Left forelimb (tissue), 1 donor: ENCODE measurements around the gene MKLN1.
"Not testable (repeated sequence)": the region's sequence is repeated elsewhere in the genome, so short reads cannot be mapped to it uniquely, and the experiment has no call there.

Experiments used
- DNase-seq: peaks from one replicate; pipeline ENCODE4 v3.0.0-alpha.2; 2018; ENCODE audit warnings: low spot score

Gene MKLN1

DNA sequence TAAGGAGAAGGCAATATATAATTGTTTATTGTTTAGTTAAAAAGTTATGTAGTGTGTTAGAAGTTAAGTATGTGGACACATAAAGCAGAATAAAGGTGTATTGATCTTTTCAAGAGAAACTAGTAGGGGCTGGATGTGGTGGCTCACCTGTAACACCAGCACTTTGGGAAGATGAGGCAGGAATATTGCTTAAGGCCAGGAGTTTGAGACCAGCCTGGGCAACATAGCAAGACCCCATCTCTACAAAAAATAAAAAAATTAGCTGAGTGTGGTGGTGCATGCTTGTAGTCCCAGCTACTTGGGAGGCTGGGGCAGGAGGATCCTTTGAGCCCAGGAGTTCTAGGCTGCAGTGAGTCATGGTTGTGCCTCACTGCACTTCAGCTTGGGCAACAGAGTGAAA is 135.0 kb downstream of the MKLN1 start:
- not testable (repeated sequence) for DNase-seq

DNA sequence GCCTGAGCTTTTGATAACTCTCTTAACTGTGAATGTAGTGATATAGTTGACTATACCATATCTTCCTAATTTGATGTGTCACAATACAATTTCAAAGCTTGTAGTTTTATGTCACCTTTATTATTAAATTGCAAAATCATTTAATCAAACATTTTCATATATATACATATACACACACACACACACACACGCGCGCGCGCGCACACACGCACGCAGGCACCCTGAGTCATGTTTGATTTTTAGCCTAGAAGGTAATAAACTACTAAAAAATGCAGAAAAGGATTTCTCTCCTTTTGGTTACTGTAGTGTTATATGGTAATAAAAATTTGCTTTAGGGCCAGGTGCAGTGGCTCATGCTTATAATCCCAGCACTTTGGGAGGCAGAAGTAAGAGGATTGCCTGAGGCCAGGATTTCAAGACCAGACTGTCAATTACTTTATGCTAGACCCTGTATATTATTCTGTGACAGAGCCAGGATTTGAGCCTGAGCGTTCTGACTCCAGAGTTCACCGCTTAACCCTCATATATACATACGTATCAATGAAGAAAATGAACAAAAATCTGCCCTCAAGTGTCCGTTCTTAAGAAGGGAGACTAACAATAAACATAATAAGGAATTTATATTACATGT is 139.2 kb downstream of the MKLN1 start:
- DNase-seq = no peak

DNA sequence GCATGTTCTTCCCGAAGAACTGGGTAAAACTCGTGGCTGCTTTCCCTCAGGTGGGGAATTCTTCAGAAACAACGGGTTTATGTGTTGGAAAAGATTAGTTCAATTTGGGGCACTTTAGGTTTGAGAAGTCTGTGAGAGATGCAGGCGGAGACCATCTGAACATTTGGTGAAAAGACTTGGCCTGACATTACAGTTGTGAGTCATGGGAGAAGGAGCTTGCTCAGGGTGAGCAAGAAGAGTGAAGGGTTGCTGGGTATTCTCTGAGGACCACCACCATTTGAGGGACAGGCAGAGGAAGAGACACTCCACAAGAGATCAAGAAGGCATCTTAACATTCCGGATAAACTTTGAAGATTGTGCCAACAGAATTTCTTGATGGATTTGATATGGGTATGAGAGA is 140.1 kb downstream of the MKLN1 start:
- DNase-seq = no peak

DNA sequence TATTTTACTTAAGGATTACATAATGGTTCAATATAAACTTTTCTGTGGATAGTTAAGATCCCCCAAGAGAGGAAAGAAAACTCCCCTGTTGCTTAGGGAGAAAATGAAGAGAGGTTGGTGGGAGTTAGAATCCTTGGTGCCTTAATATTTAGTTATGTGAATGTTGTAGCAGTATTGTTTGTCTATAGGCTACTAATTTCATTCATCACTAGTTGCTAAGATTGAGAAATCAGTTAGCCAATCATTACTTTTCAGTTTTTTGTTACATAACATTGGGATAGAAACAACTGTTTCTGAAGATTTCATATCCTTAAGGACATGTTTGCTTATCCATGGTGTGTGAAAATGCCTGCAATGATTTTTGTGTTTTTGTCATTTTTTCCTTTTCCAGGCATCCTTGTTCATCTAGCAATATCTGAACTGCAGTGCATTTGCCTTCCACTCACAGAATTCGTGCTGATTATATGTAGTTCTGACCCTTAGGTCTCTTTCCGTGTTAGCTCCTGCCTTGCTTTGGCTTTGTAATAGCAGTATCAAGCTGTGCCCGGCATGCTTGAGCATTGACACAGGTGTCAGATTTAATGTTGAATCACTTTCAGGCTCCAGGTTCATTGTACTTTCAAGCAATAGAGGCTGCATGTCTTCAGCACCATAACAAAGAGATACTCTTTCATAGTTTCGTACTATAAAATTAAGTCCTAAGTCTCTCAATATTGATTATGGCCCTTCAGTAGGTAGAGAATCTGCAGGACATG is 143.8 kb downstream of the MKLN1 start:
- no peak for DNase-seq

DNA sequence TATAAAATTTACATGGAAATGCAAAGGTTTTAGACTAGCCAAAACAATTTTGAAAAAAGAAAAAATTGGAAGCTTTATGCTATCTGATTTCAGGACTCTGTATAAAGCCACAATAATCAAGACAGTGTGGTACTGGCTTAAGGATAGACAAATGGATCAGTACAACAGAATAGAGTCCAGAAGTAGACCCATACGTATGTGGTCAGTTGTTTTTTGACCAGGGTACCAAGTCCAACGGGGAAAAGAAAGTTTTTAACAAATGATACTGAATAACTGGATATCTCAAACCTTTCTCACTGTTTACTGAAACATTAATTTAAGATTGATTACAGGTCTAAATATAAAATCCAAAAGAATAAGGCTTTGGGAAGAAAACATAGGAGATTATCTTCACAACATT is 149.1 kb downstream of the MKLN1 start:
- DNase-seq = no peak

DNA sequence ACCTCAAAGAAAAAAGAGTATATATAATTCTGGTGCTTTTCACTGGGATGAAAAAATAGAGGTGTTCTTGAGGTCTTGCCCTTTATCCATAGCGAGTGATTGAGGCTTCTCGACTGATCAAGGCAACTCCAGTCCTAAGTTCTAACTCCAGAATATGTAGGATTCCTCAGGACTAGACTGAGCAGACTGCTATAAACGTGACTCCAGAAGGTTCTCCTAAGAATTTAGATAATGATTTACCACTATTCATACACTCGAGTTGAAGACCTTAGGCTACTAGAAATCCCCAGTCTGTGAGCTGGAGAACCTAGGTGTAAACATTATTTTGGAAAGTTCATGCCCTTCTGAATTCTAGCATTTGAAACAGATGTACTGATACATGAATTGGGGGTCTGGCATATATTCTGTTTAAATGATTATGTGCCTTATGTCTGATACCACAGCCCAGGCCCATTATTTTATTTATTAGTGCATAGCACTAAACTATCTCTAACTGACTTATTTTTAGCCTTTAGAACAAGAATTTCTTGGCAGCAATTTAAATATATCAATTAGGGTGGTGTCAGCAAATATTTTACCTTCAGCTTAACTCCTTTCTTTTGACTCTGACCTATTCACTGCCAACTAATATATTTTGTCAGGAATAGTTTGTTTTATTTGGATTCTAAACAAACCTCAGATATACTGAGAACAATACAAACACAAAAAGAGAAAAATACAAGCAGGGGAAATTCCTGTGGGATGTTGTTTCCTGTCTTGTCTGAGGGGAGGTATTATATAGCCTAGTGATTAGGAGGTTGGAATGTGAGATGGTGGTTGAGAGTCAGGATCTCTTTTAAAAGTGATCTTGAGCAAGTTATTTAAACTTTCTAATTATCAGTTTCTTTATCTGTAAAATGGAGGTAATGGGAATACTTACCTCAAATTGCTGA is 153.0 kb downstream of the MKLN1 start:
- DNase-seq = no peak

DNA sequence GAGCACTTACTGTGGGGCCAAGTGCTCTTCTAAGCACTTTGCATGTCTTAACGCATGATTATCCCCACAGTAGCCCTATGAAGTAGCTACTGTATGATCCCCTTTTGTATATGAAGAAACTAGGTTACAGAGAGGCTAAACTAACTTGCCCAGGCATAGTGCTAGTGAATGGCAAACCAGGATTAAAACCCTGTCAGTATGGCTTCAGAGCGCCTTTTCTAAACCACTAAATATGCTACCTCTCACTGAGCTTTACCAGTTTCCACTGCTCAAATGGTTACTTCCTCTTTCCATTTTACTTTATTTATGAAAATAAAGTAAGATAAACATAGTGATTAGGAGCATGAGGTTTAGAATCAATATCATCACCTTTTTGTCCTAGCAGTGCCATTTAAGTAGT is 155.1 kb downstream of the MKLN1 start:
- no peak for DNase-seq

DNA sequence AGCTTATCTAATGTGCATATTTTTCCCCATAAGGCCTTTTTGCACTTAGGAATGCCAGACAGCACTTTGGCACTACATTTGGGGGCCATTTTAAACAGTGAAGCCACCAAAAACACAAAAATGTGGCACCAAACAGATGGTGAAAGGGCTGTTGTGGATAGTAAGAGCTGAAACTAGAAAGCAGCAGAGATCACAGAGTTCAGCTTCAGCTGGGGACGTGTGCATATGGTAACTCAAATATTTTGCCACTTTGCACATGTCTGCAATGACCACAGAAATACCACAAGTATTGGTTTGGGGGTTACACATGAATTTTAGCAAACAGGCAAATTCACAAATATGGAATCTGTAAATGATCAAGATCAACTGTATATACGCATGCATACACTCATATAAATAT is 155.9 kb downstream of the MKLN1 start:
- DNase-seq = no peak

DNA sequence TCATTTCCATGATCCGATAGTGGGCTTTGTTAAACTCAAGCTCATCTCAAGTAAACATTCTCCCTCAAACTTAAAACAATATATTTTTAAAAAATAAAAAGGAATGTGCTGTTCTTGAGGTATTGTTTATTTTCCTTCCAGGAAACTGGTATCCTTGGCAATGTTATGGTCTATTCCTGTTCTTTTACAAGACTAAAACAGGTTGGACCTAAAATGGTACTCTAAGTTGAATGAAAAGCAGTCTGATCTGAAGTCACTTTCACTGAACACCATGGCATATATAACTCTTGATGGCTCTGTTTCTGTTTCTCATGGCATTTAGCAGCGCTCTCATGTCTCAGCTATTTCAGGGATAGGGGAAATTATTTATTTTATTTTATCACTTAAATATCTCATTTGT is 158.7 kb downstream of the MKLN1 start:
- DNase-seq = no peak

DNA sequence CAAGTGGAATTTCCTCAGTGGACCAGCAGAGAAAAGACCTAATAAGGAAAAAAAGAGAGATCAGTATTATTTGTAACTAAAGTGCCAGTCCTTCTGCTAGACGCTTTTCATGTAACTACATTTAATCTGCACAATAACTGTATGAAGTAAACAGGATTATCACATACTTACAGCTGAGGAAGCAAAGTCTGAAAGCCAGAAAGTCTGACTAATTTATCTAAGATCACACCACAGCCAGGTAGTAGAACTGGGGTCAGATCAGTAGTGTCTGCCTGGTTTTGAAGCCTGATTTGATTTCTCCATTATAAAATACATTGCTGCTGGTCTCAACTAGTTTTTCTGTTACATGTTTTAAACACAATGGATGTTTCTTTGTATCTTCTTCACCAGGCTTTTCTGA is 159.5 kb downstream of the MKLN1 start:
- no peak for DNase-seq

DNA sequence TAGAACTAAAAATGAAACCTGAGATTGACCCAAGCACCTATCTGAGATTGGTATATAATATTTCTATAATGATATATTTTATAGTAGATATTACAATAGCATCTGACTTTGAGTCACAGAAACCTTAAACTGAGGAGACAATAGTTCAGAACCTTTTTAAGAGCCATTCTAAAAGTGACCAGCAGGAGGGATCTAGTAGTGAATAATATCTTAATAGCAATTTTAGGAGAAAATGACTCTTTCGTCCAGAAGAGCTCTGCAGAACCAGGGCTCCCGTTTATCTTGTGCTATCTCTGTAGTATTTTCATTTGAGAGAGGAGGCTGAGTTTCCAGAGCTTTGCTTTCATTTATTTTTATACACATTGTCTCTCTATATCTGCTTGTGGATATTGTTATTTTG is 160.7 kb downstream of the MKLN1 start:
- DNase-seq = no peak

DNA sequence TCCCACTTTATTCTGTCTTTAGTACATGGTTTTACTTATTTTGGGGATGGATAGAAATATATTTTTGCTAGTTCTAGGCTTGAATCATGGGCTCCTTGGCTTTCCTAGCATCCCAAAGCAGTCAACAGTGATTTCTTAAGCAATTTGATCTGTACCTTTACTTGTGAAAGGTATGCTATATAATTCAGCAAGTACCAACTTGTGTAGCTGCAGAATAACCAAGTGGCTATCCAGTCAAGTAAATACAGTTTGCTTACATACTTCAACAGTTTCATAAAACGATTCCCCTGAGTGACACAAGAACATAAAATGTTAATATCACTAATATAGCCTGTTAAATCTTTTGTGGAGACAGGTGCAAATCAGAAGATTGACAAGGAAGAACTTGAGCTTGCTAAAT is 161.5 kb downstream of the MKLN1 start:
- no peak for DNase-seq

DNA sequence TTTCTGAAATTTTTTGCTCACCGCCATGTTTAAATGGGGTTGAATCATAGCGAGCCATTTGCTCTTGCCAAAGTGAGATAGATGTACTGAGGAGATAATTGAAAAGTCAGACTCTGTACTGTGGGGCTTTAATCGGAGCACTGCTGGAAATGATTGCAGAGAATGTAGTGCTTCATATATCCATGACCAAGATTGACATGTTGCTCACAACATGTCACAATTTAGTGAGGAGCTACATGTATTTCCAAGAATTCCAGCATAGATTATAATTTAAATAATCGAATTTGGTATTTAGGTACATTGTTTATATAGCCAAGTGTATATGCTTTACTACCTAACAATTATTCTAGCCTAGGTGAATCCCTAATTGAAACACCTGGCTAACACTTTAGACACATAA is 162.2 kb downstream of the MKLN1 start:
- DNase-seq = no peak

DNA sequence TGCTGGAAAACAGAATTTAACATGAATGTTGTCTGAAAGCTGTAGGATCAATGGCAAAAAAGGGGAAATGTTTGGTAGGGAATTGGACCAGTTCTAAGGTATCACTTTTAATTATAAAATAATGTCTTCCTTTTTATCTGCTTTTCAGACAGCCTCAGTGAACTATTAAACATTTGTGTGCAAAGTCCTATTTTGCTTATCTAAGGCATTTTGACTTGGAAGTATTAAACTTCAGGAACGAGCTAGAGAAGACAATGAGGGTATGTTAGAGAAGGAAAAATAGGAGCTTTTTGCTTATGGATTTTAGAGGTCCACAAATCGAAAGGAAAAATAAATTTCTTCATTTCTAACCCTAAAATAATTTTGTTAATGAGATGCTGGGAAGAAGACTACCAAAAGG is 165.4 kb downstream of the MKLN1 start:
- no peak for DNase-seq

DNA sequence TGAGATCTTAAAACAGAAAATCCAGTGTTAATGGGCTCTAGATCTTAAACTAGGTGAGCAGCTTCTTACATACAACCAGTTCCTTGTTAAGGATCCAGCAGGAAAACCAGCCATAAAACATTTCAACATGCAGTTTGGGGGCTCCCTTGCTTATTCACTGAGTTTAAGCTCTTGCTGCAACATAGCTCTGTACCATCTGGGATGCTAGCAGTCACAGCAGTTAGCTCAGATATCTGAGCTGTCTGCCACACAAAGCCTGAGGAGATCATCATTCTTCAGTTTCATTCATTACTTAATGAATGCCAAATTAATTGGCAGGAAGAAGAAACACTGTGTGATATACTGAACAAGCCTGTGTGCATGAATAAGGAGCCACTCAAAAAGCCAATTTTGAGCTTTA is 165.9 kb downstream of the MKLN1 start:
- no peak for DNase-seq

DNA sequence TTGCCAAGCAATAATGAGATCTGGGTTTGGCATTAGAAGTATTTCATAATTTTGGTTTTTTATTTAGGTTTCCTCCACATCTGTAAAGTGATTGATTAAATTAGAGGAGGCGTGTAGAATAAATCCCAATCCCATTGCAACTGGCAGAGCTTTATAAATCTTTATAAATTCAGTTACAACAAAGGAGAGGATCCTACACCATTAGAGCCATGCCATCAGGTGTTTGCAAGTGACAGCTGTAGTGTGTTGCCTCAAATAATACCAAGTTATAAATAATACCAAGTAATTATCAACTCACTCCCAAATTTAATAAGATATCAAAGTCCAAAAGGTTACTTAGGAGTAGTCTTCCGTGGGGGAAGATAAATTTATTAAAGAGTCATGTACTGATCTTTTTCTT is 166.5 kb downstream of the MKLN1 start:
- DNase-seq = no peak

DNA sequence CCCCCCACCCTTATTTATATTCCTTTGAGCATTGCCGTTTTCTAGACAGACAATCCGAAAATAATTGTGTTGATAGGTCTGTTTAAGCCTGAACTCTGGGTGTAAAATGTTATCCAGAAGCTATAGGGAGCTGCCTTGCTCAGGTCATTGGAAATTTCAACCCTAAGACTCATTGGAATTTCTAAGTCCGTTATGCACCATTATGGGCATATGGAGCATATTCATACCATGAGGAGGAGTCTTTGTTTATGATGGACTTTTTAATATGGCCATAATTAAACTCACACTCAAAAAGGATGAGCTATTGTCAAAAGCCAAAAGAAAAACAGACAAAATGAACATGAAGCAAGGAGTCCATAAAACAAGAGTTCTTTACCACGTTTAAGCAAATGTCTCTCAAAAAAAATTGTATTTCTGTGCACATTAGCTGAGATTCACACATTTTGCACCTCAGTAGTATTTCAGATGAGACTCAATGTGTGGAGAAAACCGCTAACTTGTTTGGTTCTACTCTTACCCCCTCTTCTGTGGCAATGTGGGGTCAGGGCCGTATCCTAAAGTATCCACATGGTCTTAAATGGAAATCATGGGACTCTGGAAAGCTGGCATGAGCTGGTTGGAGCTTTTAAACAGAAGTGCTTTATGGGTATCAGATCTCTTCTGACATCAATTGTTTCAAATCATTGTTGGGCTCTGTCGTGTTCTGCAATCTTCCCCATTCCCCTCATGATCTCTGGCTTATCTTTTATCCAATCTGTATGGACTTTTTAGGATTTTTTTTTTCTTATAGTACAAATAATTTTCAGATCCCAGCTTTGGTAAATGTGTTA is 168.2 kb downstream of the MKLN1 start:
- DNase-seq = no peak

DNA sequence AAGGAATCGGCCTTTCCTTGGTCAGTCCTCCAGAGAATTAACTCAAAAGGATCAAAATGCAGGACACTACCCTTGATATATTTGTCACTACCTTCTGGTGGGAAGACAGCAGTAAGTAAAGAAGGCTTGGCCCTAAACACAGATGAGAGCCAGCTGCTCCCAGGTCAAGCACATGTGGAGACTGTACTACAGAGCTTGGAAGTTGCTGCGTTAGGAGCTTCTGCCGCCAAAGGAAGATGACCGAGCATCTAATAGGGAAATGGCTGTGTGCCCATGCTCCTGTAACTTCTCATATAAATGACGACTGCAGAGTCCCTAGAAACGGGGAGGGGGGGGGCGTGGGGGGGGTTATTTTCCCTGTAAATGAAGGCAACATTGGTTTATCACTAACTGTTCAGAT is 169.8 kb downstream of the MKLN1 start:
- no peak for DNase-seq

DNA sequence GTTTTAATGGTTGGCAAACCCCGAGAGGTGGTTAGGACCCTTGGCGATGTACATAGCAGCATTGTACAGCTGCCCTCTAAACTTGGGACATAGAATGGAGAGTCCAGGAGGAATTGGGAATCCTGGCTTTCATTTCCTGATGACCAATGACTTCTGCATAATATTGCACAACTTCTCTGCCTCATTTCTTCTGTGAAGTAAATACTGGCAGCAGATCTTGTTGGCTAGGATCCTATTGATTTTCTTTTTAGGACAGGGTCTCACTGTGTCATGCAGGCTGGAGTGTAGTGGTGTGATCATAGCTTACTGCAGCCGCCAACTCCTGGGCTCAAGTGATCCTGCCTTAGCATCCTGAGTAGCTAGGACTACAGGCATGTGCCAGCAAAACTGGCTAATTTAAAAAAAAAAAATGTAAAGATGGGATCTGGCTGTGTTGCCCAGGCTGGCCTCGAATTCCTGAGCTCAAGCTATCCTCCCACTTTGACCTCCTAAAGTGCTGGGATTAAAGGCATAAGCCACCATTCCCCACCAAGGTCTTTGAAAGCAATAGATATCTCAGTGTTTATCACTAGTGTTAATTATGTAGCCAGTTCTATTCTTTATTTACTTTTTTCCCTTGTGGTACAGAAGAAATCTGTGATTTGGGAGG is 170.7 kb downstream of the MKLN1 start:
- DNase-seq = no peak

DNA sequence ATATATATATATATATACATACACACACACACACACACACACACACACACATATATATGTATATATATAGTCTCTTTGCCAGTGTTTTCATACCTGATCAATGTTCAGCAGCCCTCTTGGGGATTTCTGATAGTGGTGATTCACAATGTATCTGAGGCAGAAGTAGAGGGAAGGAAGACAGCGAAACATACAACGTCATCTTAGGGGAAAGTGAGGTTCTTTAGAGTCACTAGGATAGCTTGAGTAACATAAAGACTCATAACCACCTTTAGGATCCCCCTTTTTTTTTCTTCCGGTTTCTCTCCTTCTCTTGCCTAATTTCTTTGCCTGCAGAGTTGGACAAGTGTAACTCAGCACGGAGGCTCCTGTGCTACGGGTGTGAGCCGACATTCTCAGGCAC is 172.1 kb downstream of the MKLN1 start:
- no peak for DNase-seq

DNA sequence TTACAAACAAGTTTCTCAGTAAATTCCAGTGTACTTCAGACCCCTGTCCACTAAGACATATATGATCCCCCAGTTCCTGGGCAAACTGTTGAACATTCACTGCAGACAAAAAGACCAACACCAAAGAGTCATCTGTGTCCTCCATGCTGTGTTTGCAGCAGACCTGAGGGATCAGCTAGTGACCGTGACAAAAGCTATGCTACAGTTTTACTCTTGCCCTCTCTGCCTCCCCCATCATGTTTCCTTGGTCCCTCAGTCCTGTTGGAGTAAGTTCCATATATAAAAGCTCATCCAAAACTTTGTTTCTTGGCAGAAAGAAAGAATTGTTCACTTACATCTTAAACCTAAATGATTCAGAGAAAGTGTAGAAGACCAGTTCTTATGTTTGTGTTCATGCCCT is 172.7 kb downstream of the MKLN1 start:
- DNase-seq = no peak

DNA sequence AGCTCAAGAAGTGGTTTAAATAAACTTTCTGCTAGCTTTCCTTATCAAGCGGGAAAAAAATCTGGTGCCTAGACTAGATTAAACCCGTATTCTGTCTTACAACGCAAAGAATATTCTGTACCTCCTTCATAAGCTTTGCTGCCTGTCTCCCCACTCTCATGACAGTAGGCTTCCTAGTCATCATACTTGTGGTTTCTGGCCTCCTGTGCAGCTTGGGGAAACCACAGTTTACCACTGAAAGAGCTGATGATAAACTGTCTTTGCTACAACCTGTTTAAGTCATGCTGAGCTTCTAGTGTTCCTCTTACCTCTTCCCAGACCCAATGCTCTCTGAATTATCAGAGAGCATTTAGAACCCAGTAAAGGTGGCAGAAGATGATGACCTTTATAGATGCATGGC is 173.7 kb downstream of the MKLN1 start:
- no peak for DNase-seq
